Astrocyte (in vitro differentiated cells and primary cell): ENCODE data around the gene HOXB13. TPM values are rescaled to one million over a fixed set of nuclear protein-coding genes. Genes with fewer than 3 reads are reported as not detected.

Experiments
- DNase-seq: peaks from one replicate; pipeline ENCODE4 v3.0.0-alpha.2; 2010; ENCODE audit warnings: low read depth
- FAIRE-seq: peaks from 2 replicates; lab custom pipeline; 2011; peaks lifted over from hg19 to GRCh38; lab: Jason Lieb, UNC
- H2AFZ ChIP-seq: 2 replicates; pipeline ENCODE4 v1.6.0; 2012; ENCODE audit warnings: low read depth, low read length, inconsistent platforms
- H3K27ac ChIP-seq: 2 replicates; pipeline ENCODE4 v1.5.1; 2011; ENCODE audit warnings: low read depth, low read length, inconsistent platforms
- H3K27me3 ChIP-seq: 2 replicates; pipeline ENCODE4 v1.6.0; 2011; ENCODE audit warnings: low read length, inconsistent platforms; ENCODE audit not compliant: insufficient read depth
- H3K36me3 ChIP-seq: 2 replicates; pipeline ENCODE4 v1.5.1; 2011; ENCODE audit warnings: low read length, inconsistent platforms; ENCODE audit not compliant: insufficient read depth
- H3K4me1 ChIP-seq: 2 replicates; pipeline ENCODE4 v1.5.1; 2011; ENCODE audit warnings: low read length, inconsistent platforms; ENCODE audit not compliant: insufficient read depth
- H3K4me2 ChIP-seq: 2 replicates; pipeline ENCODE4 v1.6.0; 2012; ENCODE audit warnings: low read length, inconsistent platforms
- H3K4me3 ChIP-seq: 2 replicates; pipeline ENCODE4 v1.5.1; 2011; ENCODE audit warnings: low read depth, mild to moderate bottlenecking, low read length, inconsistent platforms; ENCODE audit not compliant: insufficient read depth
- H3K79me2 ChIP-seq: 2 replicates; pipeline ENCODE4 v1.6.0; 2012; ENCODE audit warnings: mild to moderate bottlenecking, low read length, inconsistent platforms; ENCODE audit not compliant: insufficient read depth
- H3K9ac ChIP-seq: 2 replicates; pipeline ENCODE4 v1.6.0; 2012; ENCODE audit warnings: mild to moderate bottlenecking, low read length, inconsistent platforms
- H3K9me3 ChIP-seq: 2 replicates; pipeline ENCODE4 v1.5.1; 2012; ENCODE audit warnings: low read depth, mild to moderate bottlenecking, low read length, inconsistent platforms; ENCODE audit not compliant: insufficient read depth
- H4K20me1 ChIP-seq: 2 replicates; pipeline ENCODE4 v1.6.0; 2012; ENCODE audit warnings: low read length, inconsistent platforms; ENCODE audit not compliant: insufficient read depth
- H3K27ac Mint-ChIP-seq: one replicate; pipeline ENCODE4 v1.8.0; 2021; ENCODE audit warnings: mild to moderate bottlenecking, mixed read lengths; ENCODE audit not compliant: unreplicated experiment
- H3K27me3 Mint-ChIP-seq: one replicate; pipeline ENCODE4 v1.8.0; 2021; ENCODE audit warnings: low read depth, mixed read lengths; ENCODE audit not compliant: unreplicated experiment
- H3K36me3 Mint-ChIP-seq: one replicate; pipeline ENCODE4 v1.8.0; 2021; ENCODE audit warnings: low read depth, mixed read lengths; ENCODE audit not compliant: unreplicated experiment
- H3K4me1 Mint-ChIP-seq: one replicate; pipeline ENCODE4 v1.8.0; 2021; ENCODE audit warnings: low read depth, mixed read lengths; ENCODE audit not compliant: unreplicated experiment
- H3K4me3 Mint-ChIP-seq: one replicate; pipeline ENCODE4 v1.8.0; 2021; ENCODE audit warnings: mild to moderate bottlenecking, moderate library complexity, mixed read lengths; ENCODE audit not compliant: unreplicated experiment
- H3K9me3 Mint-ChIP-seq: one replicate; pipeline ENCODE4 v1.8.0; 2021; ENCODE audit warnings: mild to moderate bottlenecking, mixed read lengths; ENCODE audit not compliant: unreplicated experiment
- CTCF ChIP-seq: IDR thresholded peaks from 2 replicates; pipeline ENCODE4 v1.5.1; 2011; ENCODE audit warnings: low read depth, mild to moderate bottlenecking, inconsistent platforms, low read length, moderate library complexity; ENCODE audit not compliant: insufficient read depth
- EZH2 ChIP-seq: IDR thresholded peaks from 2 replicates; pipeline ENCODE4 v1.6.1; 2012; ENCODE audit warnings: mild to moderate bottlenecking, low read length, inconsistent platforms; ENCODE audit not compliant: insufficient read depth
- microRNA-seq: library from miRNA; unstranded; fragments of <30 nt; microRNA quantifications from one replicate; pipeline ENCODE4 v1.2.0, GENCODE V29; 2020
- total RNA-seq: library from RNA; stranded (reverse); gene quantifications from 2 replicates; pipeline ENCODE4 v1.2.1, GENCODE V29; 2021

HOXB13 gene
- total RNA-seq, 1 donor from 2014 or later, result not detected

- H3K79me2 ChIP-seq, result no peaks in the 10 kb centered on the region
- no peaks in the 10 kb centered on the region for H4K20me1 ChIP-seq
- Mint-ChIP-seq H3K27ac (no peak overlapping the region), H3K4me3 (no peak overlapping the region), H3K4me1 (no peaks in the 10 kb centered on the region), H3K9me3 (peaks cover 4% of the 10 kb centered on the region), H3K36me3 (no peaks in the 10 kb centered on the region), H3K27me3 (peaks cover 79% of the 10 kb centered on the region)
- FAIRE-seq (no peak), DNase-seq (no peak)
- H3K27ac ChIP-seq, result no peak overlapping the region
- H3K4me3 ChIP-seq, result no peak overlapping the region
- H3K36me3 ChIP-seq, result no peaks in the 10 kb centered on the region
- no peak overlapping the region for H3K4me2 ChIP-seq
- TF ChIP-seq CTCF (peak; percentile 59), EZH2 (peak; percentile 56)
- no peaks in the 10 kb centered on the region for H3K9me3 ChIP-seq
- no peak overlapping the region for H2AFZ ChIP-seq
- H3K27me3 ChIP-seq, result peaks cover 25% of the 10 kb centered on the region
- H3K4me1 ChIP-seq, result no peaks in the 10 kb centered on the region
- no peak overlapping the region for H3K9ac ChIP-seq
Observed at GRCh38 chr17:48678141-48678971, 50.2 kb downstream of the HOXB13 start.

GRCh38 chr17:48676963-48677558, 51.5 kb downstream of the HOXB13 start:
- Mint-ChIP-seq H3K9me3 (peaks cover 2% of the 10 kb centered on the region), H3K27ac (no peak overlapping the region), H3K4me3 (no peak overlapping the region), H3K27me3 (peaks cover 72% of the 10 kb centered on the region), H3K36me3 (no peaks in the 10 kb centered on the region), H3K4me1 (no peaks in the 10 kb centered on the region)
- Histone ChIP-seq H2AFZ (no peak overlapping the region), H3K9me3 (no peaks in the 10 kb centered on the region), H3K27me3 (peaks cover 29% of the 10 kb centered on the region), H3K36me3 (no peaks in the 10 kb centered on the region), H3K4me2 (no peak overlapping the region), H3K4me3 (no peak overlapping the region), H3K27ac (no peak overlapping the region), H3K9ac (no peak overlapping the region), H3K4me1 (no peaks in the 10 kb centered on the region), H3K79me2 (no peaks in the 10 kb centered on the region), H4K20me1 (no peaks in the 10 kb centered on the region)
- DNase-seq (no peak), FAIRE-seq (no peak)
- no peak for TF ChIP-seq EZH2
- TF ChIP-seq CTCF, result no peak

Small RNA genes lying within 50 kb of the gene (microRNA-seq; reads per million reads assigned to microRNA genes)
- gene MIR3185, result not detected

Other genes starting within 250 kb of the HOXB13 start
- not detected in 2 replicates for gene HOXB1, start 197.7 kb downstream of the HOXB13 start, total RNA-seq
- 0.41 and 1.8 TPM in 2 replicates for gene HOXB2, start 183.6 kb downstream of the HOXB13 start, total RNA-seq
- not detected in 2 replicates for gene HOXB4, start 150.4 kb downstream of the HOXB13 start, total RNA-seq
- not detected in 2 replicates for gene HOXB3, start 138.5 kb downstream of the HOXB13 start, total RNA-seq
- not detected in 2 replicates for gene HOXB5, start 135.0 kb downstream of the HOXB13 start, total RNA-seq
- gene HOXB6, start 123.8 kb downstream of the HOXB13 start, total RNA-seq, result not detected in 2 replicates
- not detected in 2 replicates for gene HOXB7, start 117.7 kb downstream of the HOXB13 start, total RNA-seq
- not detected in 2 replicates for gene HOXB8, start 113.5 kb downstream of the HOXB13 start, total RNA-seq
- 0.10 and 0.11 TPM in 2 replicates for gene HOXB9, start 102.4 kb downstream of the HOXB13 start, total RNA-seq
- gene PRAC1, start 6.2 kb downstream of the HOXB13 start, total RNA-seq, result not detected in 2 replicates
- gene PRAC2, start 5.6 kb downstream of the HOXB13 start, total RNA-seq, result not detected in 2 replicates
- not detected in 2 replicates for gene TTLL6, start 88.5 kb upstream of the HOXB13 start, total RNA-seq
- gene CALCOCO2, start 102.3 kb upstream of the HOXB13 start, total RNA-seq, result 72.9 and 73.8 TPM in 2 replicates
- 52.0 and 55.8 TPM in 2 replicates for gene ATP5MC1, start 164.0 kb upstream of the HOXB13 start, total RNA-seq
- 102 and 103 TPM in 2 replicates for gene UBE2Z, start 179.7 kb upstream of the HOXB13 start, total RNA-seq
- gene SNF8, start 216.1 kb upstream of the HOXB13 start, total RNA-seq, result 162 and 168 TPM in 2 replicates
- not detected in 2 replicates for gene GIP, start 239.8 kb upstream of the HOXB13 start, total RNA-seq